ENCODE data around the gene PARD3. TPM values are rescaled to one million over a fixed set of nuclear protein-coding genes. Genes with fewer than 3 reads are reported as not detected.
A peak's percentile ranks its signal among the peaks of the same experiment; 100 is the strongest.

Gene PARD3
- total and polyA plus RNA-seq, 10 of the 15 experiments (the other 5 are each of a cell fraction or from before 2014, with no cell fraction given), result 2.6 to 43.1 (median 13.9) TPM

DNA sequence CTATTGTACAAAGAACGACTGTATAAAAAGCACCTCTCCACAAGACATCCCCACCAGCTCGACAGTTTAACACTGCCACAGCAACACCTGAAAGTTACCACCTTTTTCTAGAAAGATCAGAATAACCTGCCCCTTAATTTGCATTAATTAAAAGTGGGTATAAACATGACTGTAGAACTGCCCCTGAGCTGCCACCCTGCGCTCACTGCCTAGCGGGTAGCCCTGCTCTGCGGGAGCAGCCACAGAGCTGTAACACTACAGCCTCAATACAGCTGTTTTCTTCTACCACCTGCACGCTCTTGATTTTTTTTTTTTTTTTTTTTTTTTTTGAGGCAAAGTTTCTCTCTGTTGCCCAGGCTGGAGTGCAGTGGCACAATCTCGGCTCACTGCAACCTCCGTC, 140.9 kb downstream of the PARD3 start:
- in situ Hi-C loops (cut with MboI), result no loop called here
- ChIA-PET POLR2A (interaction anchor here (0.6 to 0.7 kb wide), 3 partner anchors 40 to 661 kb away, joined by 3 to 8 read pairs (median 3); no protein-coding TSS in a partner anchor), RAD21 (ENCODE audit: unreplicated experiment) (interaction anchor here (0.7 to 4.5 kb wide), 6 partner anchors 10 to 80 kb away, joined by 3 to 20 read pairs (median 4); no protein-coding TSS in a partner anchor), CTCF (interaction anchor here (0.6 to 1.6 kb wide), 7 partner anchors 14 to 320 kb away, joined by 3 read pairs; no protein-coding TSS in a partner anchor), SMC1A (ENCODE audit: uncharacterized antibody, unreplicated experiment) (interaction anchor here (1.1 to 3.4 kb wide), 6 partner anchors 10 to 320 kb away, joined by 3 to 16 read pairs (median 4); no protein-coding TSS in a partner anchor)
- no peak overlapping the region for H3K4me2 ChIP-seq (ENCODE audit: control insufficient read depth, insufficient read depth)
- no peaks in the 10 kb centered on the region for H3K27me3 ChIP-seq (replicated peaks in 1 of 2; ENCODE audit: control insufficient read depth in 2 of 2, insufficient read depth in 2 of 2, low read length in 1 of 2)
- H3K36me3 ChIP-seq (ENCODE audit: control insufficient read depth in 2 of 2, insufficient read depth in 2 of 2, low read length in 1 of 2), result no peaks in the 10 kb centered on the region
- BruUV-seq (replicated peaks), result no TSS peak
- ATAC-seq (peak; percentile 62), DNase-seq (ENCODE audit: low read depth, low spot score) (no peak), FAIRE-seq (no peak)
- H3K9ac ChIP-seq (ENCODE audit: control insufficient read depth, insufficient read depth, low read length), result no peak overlapping the region
- H2AFZ ChIP-seq (ENCODE audit: control insufficient read depth, low read depth, low read length), result no peak overlapping the region
- H3K27ac ChIP-seq (ENCODE audit: control insufficient read depth, insufficient read depth), result no peak overlapping the region
- TF ChIP-seq, protein P1, sequence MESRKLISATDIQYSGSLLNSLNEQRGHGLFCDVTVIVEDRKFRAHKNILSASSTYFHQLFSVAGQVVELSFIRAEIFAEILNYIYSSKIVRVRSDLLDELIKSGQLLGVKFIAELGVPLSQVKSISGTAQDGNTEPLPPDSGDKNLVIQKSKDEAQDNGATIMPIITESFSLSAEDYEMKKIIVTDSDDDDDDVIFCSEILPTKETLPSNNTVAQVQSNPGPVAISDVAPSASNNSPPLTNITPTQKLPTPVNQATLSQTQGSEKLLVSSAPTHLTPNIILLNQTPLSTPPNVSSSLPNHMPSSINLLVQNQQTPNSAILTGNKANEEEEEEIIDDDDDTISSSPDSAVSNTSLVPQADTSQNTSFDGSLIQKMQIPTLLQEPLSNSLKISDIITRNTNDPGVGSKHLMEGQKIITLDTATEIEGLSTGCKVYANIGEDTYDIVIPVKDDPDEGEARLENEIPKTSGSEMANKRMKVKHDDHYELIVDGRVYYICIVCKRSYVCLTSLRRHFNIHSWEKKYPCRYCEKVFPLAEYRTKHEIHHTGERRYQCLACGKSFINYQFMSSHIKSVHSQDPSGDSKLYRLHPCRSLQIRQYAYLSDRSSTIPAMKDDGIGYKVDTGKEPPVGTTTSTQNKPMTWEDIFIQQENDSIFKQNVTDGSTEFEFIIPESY (IDR thresholded peaks at IDR 0.05), result peak; percentile 93; the same call in 1 of the 2 replicates
- no peak for TF ChIP-seq FOS (IDR thresholded peaks at IDR 0.05; ENCODE audit: borderline replicate concordance, extremely low read depth, insufficient read length)
- no peaks in the 10 kb centered on the region for H3K79me2 ChIP-seq (ENCODE audit: control insufficient read depth, insufficient read depth, low read length)
- WGBS (ENCODE audit: insufficient coverage, insufficient replicate concordance, low lambda C conversion rate, missing lambda C conversion rate), result 50% methylated on average over 7 of the region's 8 CpGs
- intact Hi-C loops (cut with micrococcal nuclease; ENCODE audit: unreplicated experiment), result no loop called here
- H3K4me3 ChIP-seq, result no peak overlapping the region
- no peaks in the 10 kb centered on the region for H3K4me1 ChIP-seq (ENCODE audit: control insufficient read depth, insufficient read depth, low read length)
- H4K20me1 ChIP-seq (ENCODE audit: control insufficient read depth, insufficient read depth), result no peaks in the 10 kb centered on the region
- no peaks in the 10 kb centered on the region for H3K9me3 ChIP-seq (replicated peaks; ENCODE audit: control insufficient read depth, insufficient read depth, low read length)

DNA sequence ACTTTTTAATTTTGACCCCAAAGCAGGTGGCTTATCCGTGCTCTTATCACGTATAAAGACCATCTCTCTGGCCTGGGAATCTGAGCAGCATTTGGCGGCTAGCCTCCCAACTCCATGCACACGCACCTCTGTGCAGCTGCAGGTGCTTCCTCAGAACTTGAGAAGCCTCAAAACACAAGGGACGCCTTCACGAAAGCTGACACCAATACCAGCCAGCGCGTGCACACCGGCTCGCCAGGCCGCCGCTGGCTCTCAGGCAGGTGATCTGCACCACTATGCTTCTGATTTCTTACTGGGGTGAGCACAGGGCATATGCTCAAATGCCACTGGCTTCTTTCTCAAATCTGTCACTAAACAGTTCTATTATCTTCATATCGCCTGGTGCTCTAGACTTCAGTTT, 145.0 kb downstream of the PARD3 start:
- FAIRE-seq, result no peak
- ChIA-PET SMC1A (ENCODE audit: uncharacterized antibody, unreplicated experiment) (interaction anchor here (0.6 kb wide), 1 partner anchor 51 kb away, joined by 3 read pairs; no protein-coding TSS in a partner anchor), RAD21 (ENCODE audit: unreplicated experiment) (no interaction called here), CTCF (interaction anchor here (0.6 kb wide), 1 partner anchor 166 kb away, joined by 3 read pairs; no protein-coding TSS in a partner anchor), POLR2A (no interaction called here)
- H3K4me1 ChIP-seq (ENCODE audit: control insufficient read depth, insufficient read depth, low read length), result no peaks in the 10 kb centered on the region; the same call in 1 of the 2 replicates
- no TSS peak for BruUV-seq (replicated peaks)
- H2AFZ ChIP-seq (ENCODE audit: control insufficient read depth, low read depth, low read length), result no peak overlapping the region
- no peak overlapping the region for H3K9ac ChIP-seq (ENCODE audit: control insufficient read depth, insufficient read depth, low read length)
- no peak for DNase-seq (ENCODE audit: low read depth, low spot score)
- TF ChIP-seq, protein P2, sequence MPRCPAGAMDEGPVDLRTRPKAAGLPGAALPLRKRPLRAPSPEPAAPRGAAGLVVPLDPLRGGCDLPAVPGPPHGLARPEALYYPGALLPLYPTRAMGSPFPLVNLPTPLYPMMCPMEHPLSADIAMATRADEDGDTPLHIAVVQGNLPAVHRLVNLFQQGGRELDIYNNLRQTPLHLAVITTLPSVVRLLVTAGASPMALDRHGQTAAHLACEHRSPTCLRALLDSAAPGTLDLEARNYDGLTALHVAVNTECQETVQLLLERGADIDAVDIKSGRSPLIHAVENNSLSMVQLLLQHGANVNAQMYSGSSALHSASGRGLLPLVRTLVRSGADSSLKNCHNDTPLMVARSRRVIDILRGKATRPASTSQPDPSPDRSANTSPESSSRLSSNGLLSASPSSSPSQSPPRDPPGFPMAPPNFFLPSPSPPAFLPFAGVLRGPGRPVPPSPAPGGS (IDR thresholded peaks at IDR 0.05; ENCODE audit: borderline replicate concordance, insufficient read depth, low read depth, low read length, poor library complexity, severe bottlenecking), result no peak
- TF ChIP-seq BHLHE40 (IDR thresholded peaks at IDR 0.05; ENCODE audit: borderline replicate concordance in 1 of 2, low read depth in 2 of 2, low read length in 1 of 2), result peak in 1 of 2 experiments; percentile 62; a peak in 1 of 4 replicates
- WGBS (ENCODE audit: insufficient coverage, insufficient replicate concordance, low lambda C conversion rate, missing lambda C conversion rate), result 79% methylated on average over 13 of the region's 13 CpGs
- no peak overlapping the region for H3K27ac ChIP-seq (ENCODE audit: control insufficient read depth, insufficient read depth)
- no peak overlapping the region for H3K4me2 ChIP-seq (ENCODE audit: control insufficient read depth, insufficient read depth)
- H3K27me3 ChIP-seq (replicated peaks in 1 of 2; ENCODE audit: control insufficient read depth in 2 of 2, insufficient read depth in 2 of 2, low read length in 1 of 2), result no peaks in the 10 kb centered on the region
- no peak overlapping the region for H3K4me3 ChIP-seq
- no peaks in the 10 kb centered on the region for H4K20me1 ChIP-seq (ENCODE audit: control insufficient read depth, insufficient read depth)
- H3K9me3 ChIP-seq (replicated peaks; ENCODE audit: control insufficient read depth, insufficient read depth, low read length), result no peaks in the 10 kb centered on the region
- no peaks in the 10 kb centered on the region for H3K36me3 ChIP-seq (ENCODE audit: control insufficient read depth in 2 of 2, insufficient read depth in 2 of 2, low read length in 1 of 2)
- ATAC-seq, result no peak
- in situ Hi-C loops (cut with MboI) (no loop called here), intact Hi-C loops (cut with micrococcal nuclease; ENCODE audit: unreplicated experiment) (no loop called here)
- no peaks in the 10 kb centered on the region for H3K79me2 ChIP-seq (ENCODE audit: control insufficient read depth, insufficient read depth, low read length)

All from GM12878 (cell line).